Ovary (tissue), 3 donors: ENCODE measurements around the gene DHX38.

ENCODE experiments used
- CTCF ChIP-seq, 3 donors: fragments of 450-650 bp in 2 of 3; fragments of 200-600 bp in 1 of 3; IDR thresholded peaks; one replicate each; pipeline versions ENCODE4 v1.5.1 to v1.8.0; 2016 to 2022; ENCODE audit warnings: antibody characterized with exemption in 3 of 3, mild to moderate bottlenecking in 1 of 3
- EP300 ChIP-seq: sonication (generic); formaldehyde crosslinking; IDR thresholded peaks from one replicate; pipeline ENCODE4 v1.6.1; 2017; ENCODE audit warnings: antibody characterized with exemption
- donor health status: DM: no; HTN: no; CAD: no.

- TF ChIP-seq EP300 (no peak), CTCF (IDR thresholded peaks at IDR 0.05) (no peak)
Observed at GRCh38 chr16:72083778-72084404, 9.8 kb upstream of the DHX38 start.
